Measurements from ENCODE around the gene GNL3L.
"Not testable (repeated sequence)": the region's sequence is repeated elsewhere in the genome, so short reads cannot be mapped to it uniquely, and the experiment has no call there.

Gene GNL3L

GRCh38 chrX:54529552-54530356, at the start of gene GNL3L:
Gene GNL3L, plus strand, starts transcription at chrX:54530219. Its CDS starts 2,348 bp downstream, at chrX:54532567.
- DNase-seq (ENCODE audit: low spot score): peak; percentile 82

DNA sequence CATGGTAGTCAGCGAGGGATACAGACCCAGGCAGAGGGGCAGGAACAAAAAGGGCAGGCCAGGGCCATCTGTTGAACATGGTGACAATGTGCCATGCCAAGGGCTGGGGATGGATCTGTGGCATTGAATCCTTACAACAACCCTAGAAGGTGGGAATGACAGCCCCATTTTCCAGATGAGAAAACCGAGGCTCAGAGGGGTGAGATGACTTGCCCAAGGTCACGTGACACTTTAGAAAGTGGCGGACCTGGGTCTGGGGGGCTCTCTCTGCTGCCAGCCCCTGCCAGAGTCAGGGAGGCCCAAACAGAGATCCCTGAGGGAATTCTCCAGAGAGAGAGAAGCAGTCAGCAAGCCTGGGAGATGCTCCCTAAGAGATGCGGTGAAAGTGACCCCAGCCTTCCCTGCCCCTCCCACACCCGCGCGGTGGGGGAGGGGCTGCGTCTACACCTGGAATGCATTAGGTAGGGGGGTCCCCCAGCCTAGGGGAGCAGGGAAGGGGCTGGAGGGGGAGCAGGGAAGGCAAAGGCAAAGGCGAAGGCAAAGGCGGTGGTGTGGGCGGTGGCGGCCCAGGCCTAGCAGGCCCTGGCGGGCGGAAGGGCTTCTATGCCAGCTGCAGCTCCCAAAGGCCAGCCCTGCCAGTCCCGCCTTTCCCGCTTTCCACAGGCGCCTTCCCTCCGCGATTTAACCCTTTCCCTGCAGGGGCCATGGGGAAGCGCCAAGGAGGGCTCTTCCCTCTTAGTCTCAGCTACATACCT, 47.0 kb upstream of the GNL3L start:
- DNase-seq (ENCODE audit: low spot score): no peak

DNA sequence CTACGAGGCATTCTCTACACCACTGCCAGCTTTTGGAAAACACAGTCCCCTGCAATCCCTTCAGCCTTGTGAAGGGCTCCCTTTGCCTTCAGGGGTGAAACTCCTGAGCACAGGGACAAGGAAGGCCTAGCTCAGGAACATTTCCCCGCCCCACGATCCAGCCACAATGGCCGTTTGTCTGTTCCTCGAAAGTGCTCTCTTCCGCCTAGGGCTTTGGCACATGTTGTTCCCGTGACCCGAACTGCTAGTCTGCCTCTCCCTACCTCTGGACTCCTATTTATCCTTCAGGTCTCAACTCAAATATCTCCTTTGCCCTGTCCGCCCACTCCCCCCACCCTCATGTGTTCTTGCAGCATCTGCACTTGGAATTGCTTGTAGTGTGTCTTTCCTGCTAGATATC, 46.1 kb upstream of the GNL3L start:
- no peak for DNase-seq (ENCODE audit: low spot score)

DNA sequence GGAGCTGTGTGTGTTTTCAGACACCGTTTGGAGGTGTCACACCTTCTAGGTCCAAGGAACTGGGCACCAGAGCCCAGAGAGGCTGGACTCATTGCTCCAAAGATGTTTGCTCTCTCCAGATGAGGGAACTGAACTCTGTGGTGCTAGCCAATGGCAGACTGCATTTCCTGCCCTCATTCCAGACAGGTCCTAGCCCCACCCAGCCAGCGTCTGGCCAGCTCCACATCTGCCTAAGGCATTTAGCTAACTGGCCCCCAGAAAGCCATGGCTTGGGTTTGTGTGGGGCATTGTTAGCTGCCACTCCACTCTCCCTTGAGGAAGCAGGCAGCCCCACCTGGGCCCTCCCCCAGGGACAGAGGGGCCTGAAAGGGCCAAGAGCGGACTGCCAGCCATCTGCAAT, 45.4 kb upstream of the GNL3L start:
- DNase-seq (ENCODE audit: low spot score): no peak

- not testable (repeated sequence) for DNase-seq (ENCODE audit: low spot score)
Observed at GRCh38 chrX:54489819-54490218, 40.2 kb upstream of the GNL3L start.

GRCh38 chrX:54492340-54492739, 37.7 kb upstream of the GNL3L start:
- DNase-seq (ENCODE audit: low spot score): no peak

- no peak for DNase-seq (ENCODE audit: low spot score)
Observed at GRCh38 chrX:54494166-54494988, 35.6 kb upstream of the GNL3L start.

DNA sequence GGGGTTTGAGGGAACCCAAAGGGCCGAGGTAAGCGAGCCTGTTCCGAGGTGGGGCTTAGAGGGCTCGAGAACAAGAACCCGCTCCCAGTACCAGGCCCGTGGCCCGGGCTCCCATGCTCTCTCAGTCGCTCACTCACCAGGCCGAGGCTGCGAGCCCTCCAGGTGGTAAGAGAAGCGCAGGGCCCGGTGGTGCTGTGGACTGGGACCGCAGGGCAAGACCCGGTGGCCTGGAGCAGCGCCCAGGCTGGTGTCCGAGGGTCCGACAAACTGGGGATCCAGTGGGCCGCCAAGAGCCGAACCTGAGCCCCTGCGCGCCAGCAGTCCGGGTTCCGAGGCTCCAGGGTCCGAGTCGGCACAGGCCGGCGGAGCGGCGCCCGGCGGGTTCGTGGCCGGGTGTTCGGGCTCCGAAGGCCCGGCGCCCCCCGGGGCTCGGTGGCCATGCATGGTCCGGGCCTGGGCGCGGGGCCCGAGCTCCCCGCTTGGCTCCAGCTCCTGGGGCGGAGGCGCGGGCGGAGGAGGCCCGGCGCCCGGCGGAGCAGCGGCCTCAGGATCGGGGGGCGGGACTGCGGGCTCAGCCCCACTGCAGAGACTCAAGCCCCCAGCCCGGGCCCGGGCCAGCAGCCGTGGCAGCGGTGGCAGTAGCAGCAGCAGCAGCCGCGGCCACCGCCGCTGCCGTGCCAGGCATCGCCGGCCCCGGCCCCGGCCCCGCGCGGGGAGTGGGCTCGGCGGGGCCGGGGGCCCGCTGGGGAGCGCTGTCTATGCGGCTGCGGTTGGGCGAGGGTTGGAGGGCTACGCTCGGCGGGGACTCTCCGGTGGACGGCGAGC, 34.8 kb upstream of the GNL3L start:
- DNase-seq (ENCODE audit: low spot score): no peak

GRCh38 chrX:54495814-54496516, 34.1 kb upstream of the GNL3L start, which contains the start of gene FGD1:
Gene FGD1, minus strand, starts transcription at chrX:54496234. Its CDS starts 802 bp downstream, at chrX:54495432.
- DNase-seq (ENCODE audit: low spot score): peak; percentile 24

DNA sequence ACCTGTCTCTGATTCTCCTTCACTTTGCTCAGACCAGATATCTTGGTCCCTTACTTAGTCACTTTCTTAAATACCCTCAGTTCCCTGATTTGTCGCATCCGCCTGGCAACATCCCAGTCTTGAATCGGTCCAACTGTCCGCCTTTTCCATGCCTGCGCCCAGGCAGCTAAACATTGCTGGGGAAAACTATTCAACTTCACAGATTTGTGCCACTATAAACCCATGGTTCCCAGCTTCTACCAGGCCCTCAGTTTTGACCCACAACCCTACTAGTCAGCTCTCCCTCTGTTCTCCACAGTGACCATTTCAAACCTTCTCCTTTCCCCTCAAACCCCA, 33.5 kb upstream of the GNL3L start:
- no peak for DNase-seq (ENCODE audit: low spot score)

DNA sequence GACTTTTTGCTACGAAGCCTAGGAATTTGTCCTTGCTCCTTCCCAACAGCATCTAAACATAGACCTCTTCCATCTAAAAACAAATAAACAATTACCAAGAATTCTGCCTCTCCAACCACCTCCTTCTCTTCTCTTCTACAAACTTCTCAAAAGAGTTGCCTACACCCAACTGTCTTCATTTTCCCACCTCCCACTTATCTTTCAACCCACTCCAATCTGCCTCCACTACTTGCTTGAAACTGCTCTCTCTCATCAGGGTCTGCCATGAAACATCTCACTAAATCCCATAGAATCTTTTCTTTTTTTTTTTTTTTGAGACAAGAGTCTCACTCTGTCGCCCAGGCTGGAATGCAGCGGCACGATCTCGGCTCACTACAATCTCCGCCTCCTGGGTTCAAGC, 33.1 kb upstream of the GNL3L start:
- no peak for DNase-seq (ENCODE audit: low spot score)

GRCh38 chrX:54509400-54509799, 20.6 kb upstream of the GNL3L start:
- no peak for DNase-seq (ENCODE audit: low spot score)

GRCh38 chrX:54529151-54529550, 868 bp upstream of the GNL3L start:
- DNase-seq (ENCODE audit: low spot score): no peak

GRCh38 chrX:54530357-54530900, 410 bp downstream of the GNL3L start:
- no peak for DNase-seq (ENCODE audit: low spot score)

DNA sequence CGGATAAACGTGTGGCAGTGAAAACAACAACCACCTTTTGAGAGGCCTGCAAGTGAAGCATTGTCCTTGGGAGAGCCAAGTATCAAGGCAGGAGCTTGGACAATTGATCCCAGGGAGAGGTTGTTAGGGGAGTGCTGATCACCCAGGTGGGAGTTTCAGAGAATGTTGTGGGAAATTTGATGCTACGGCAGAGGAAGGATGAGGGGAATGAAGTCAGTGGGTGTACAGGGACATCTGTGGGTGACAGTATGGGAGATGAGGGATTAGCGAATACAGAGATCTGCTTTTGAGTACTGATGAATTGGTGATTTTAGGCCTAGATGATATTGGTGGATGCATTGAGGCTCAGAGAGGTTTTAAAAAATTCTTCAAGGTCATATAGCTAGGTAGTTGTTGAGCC, 4.3 kb downstream of the GNL3L start:
- no peak for DNase-seq (ENCODE audit: low spot score)

DNA sequence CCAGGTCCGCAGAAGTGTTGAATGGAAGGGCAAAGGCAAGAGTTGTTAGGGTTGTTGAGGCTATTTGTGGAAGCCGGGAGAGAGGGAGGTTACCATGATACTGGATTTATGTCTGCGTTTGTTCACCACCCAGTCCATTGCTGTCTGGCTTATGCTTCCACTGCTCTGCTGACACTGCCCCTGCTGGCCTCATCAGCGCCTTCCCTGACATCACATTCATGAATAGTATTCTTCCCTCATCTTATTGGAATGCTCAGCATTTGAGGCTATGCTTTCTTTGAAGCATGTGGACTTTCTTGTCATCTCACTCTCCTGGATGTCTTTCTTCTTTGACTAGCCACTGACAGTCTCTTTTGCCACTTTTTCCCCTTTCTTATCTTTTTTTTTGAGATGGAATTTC, 10.3 kb downstream of the GNL3L start:
- DNase-seq (ENCODE audit: low spot score): no peak

DNA sequence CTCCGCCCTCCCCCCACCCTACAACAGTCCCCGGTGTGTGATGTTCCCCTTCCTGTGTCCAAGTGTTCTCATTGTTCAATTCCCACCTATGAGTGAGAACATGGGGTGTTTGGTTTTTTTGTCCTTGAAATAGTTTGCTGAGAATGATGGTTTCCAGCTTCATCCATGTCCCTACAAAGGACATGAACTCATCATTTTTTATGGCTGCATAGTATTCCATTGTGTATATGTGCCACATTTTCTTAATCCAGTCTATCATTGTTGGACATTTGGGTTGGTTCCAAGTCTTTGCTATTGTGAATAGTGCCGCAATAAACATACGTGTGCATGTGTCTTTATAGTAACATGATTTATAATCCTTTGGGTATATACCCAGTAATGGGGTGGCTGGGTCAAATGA, 12.2 kb downstream of the GNL3L start:
- DNase-seq (ENCODE audit: low spot score): not testable (repeated sequence)

GRCh38 chrX:54550821-54551220, 20.8 kb downstream of the GNL3L start:
- no peak for DNase-seq (ENCODE audit: low spot score)

DNA sequence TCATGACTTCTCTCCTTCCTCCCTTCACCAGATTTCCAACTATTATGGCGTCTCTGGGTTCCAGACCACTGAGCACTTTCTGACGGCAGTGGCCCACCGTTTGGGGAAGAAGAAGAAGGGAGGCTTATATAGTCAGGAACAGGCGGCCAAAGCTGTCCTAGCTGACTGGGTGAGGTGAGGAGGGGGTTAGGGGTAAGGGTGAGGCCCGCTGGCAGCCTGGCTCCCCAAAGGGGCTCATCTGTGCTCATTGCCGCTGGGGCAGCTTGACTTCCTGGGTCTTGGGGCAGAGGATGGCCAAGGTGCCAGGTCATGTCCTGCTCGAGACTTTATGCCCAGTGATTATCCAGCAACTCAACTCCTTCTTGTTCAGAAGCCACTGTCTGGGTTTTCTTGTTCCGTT, 21.8 kb downstream of the GNL3L start:
- no peak for DNase-seq (ENCODE audit: low spot score)

DNA sequence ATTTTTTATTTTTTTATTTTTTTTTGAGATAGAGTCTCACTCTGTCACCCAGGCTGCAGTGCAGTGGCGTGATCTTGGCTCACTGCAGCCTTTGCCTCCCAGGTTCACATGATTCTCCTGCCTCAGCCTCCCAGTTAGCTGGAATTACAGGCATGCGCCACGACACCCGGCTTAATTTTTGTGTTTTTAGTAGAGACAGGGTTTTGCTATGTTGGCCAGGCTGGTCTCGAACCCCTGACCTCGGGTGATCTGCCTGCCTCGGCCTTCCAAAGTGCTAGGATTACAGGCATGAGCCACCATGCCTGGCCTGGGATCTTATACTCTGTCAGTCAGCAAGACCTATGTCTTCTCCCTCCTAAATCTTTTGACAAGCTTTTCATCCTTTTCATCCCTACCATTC, 25.0 kb downstream of the GNL3L start:
- DNase-seq (ENCODE audit: low spot score): not testable (repeated sequence)

- DNase-seq (ENCODE audit: low spot score): no peak
Observed at GRCh38 chrX:54560411-54560810, 30.4 kb downstream of the GNL3L start.
